H1 (cell line): ENCODE results near the gene TRIM27. TPM values are rescaled to one million over a fixed set of nuclear protein-coding genes. Genes with fewer than 3 reads are reported as not detected.

Experiments
- CTCF ChIA-PET: fragments of 300-600 bp; sonication (Branson Sonifier 250); formaldehyde crosslinking; loops from one replicate; lab custom pipeline; 2021; ENCODE audit not compliant: partially characterized antibody; lab: Charles Lee
- POLR2A ChIA-PET: fragments of 300-600 bp; sonication (Branson Sonifier 250); formaldehyde crosslinking; loops from one replicate; lab custom pipeline; 2021; ENCODE audit warnings: inconsistent platforms; ENCODE audit not compliant: partially characterized antibody; lab: Charles Lee
- DNase-seq, 2 experiments: peaks; one replicate each; pipeline versions ENCODE4 v3.0.0 to v3.0.0-alpha.2; 2010 to 2022; ENCODE audit warnings: low spot score in 2 of 2, low read depth in 1 of 2, mixed read lengths in 1 of 2
- FAIRE-seq: peaks from 2 replicates; lab custom pipeline; 2011; peaks lifted over from hg19 to GRCh38; lab: Jason Lieb, UNC
- H2AFZ ChIP-seq: 2 replicates; pipeline ENCODE4 v1.8.1; 2012; ENCODE audit warnings: low read length, inconsistent platforms
- H2AK5ac ChIP-seq: 2 replicates; pipeline ENCODE4 v1.6.1; 2013; ENCODE audit warnings: low read depth, low read length
- H2BK120ac ChIP-seq: replicated peaks from 2 replicates; pipeline ENCODE3; 2013; ENCODE audit warnings: low read depth, low read length, inconsistent platforms
- H2BK12ac ChIP-seq: 2 replicates; pipeline ENCODE4 v1.6.1; 2013; ENCODE audit warnings: low read depth, low read length
- H2BK15ac ChIP-seq: 2 replicates; pipeline ENCODE4 v1.6.1; 2013; ENCODE audit warnings: low read length
- H2BK20ac ChIP-seq: 2 replicates; pipeline ENCODE4 v1.6.1; 2013; ENCODE audit warnings: low read length
- H2BK5ac ChIP-seq: 2 replicates; pipeline ENCODE4 v1.6.1; 2013; ENCODE audit warnings: low read depth, low read length
- H3K14ac ChIP-seq: 2 replicates; pipeline ENCODE4 v1.6.1; 2013; ENCODE audit warnings: inconsistent platforms; ENCODE audit not compliant: insufficient read length
- H3K18ac ChIP-seq: 2 replicates; pipeline ENCODE4 v1.6.1; 2013; ENCODE audit warnings: low read length; ENCODE audit errors: extremely low read depth
- H3K23ac ChIP-seq: 2 replicates; pipeline ENCODE4 v1.6.1; 2013; ENCODE audit warnings: inconsistent platforms; ENCODE audit not compliant: insufficient read length
- H3K23me2 ChIP-seq: 2 replicates; pipeline ENCODE4 v1.6.1; 2013; ENCODE audit warnings: low read depth, low read length
- H3K27ac ChIP-seq: 2 replicates; pipeline ENCODE4 v1.6.1; 2011; ENCODE audit warnings: low read depth, low read length, inconsistent platforms
- H3K27me3 ChIP-seq, 4 experiments: replicated peaks in 1 of 4; 1 replicate in 1 of 4; 2 replicates in 3 of 4; pipeline versions ENCODE4 v1.6.1 to v1.8.1; 2011 to 2013; ENCODE audit warnings: low read length in 3 of 4, mild to moderate bottlenecking in 3 of 4, inconsistent platforms in 2 of 4, mixed read lengths in 2 of 4, moderate library complexity in 1 of 4; ENCODE audit not compliant: control insufficient read depth in 3 of 4, insufficient read depth in 3 of 4; ENCODE audit errors: extremely low read depth in 1 of 4
- H3K36me3 ChIP-seq, 4 experiments: 2 replicates each; pipeline versions ENCODE4 v1.6.1 to v1.8.1; 2011 to 2013; ENCODE audit warnings: mild to moderate bottlenecking in 4 of 4, low read length in 3 of 4, moderate library complexity in 2 of 4, control low read depth in 1 of 4, inconsistent platforms in 1 of 4; ENCODE audit not compliant: insufficient read depth in 4 of 4, control insufficient read depth in 2 of 4
- H3K4ac ChIP-seq: replicated peaks from 2 replicates; pipeline ENCODE3; 2013; ENCODE audit warnings: low read length, low read depth, mixed read lengths, inconsistent platforms; ENCODE audit not compliant: insufficient read length
- H3K4me1 ChIP-seq, 4 experiments: replicated peaks in 1 of 4; 1 replicate in 1 of 4; 2 replicates in 3 of 4; pipeline versions ENCODE4 v1.6.1 to v1.8.1; 2011 to 2013; ENCODE audit warnings: low read length in 3 of 4, inconsistent platforms in 2 of 4, mixed read lengths in 1 of 4; ENCODE audit not compliant: insufficient read depth in 4 of 4, control insufficient read depth in 3 of 4
- H3K4me2 ChIP-seq, 2 experiments: 2 replicates each; pipeline versions ENCODE4 v1.6.1 to v1.8.1; 2011 to 2013; ENCODE audit warnings: low read depth in 2 of 2, low read length in 2 of 2, control low read depth in 1 of 2, inconsistent platforms in 1 of 2, mild to moderate bottlenecking in 1 of 2; ENCODE audit not compliant: insufficient read depth in 1 of 2
- H3K4me3 ChIP-seq, 4 experiments: fragments of 200-600, 300-600 bp in 1 of 4; sonication (generic), shearing (Covaris generic), sonication (Bioruptor Twin) in 1 of 4; 2 replicates each; pipeline versions ENCODE4 v1.5.1 to v1.8.1; 2011 to 2016; ENCODE audit warnings: low read length in 4 of 4, low read depth in 3 of 4, control low read depth in 2 of 4, inconsistent platforms in 2 of 4, mild to moderate bottlenecking in 2 of 4, mixed read lengths in 1 of 4, moderate library complexity in 1 of 4; ENCODE audit not compliant: insufficient read depth in 2 of 4; ENCODE audit errors: extremely low read depth in 1 of 4
- H3K56ac ChIP-seq: replicated peaks from 2 replicates; pipeline ENCODE3; 2013; ENCODE audit warnings: low read depth, mild to moderate bottlenecking, mixed read lengths, low read length, inconsistent platforms; ENCODE audit not compliant: insufficient read length
- H3K79me1 ChIP-seq: 2 replicates; pipeline ENCODE4 v1.6.1; 2013; ENCODE audit warnings: low read depth, low read length, control low read depth
- H3K79me2 ChIP-seq, 2 experiments: 2 replicates each; pipeline versions ENCODE4 v1.6.1 to v1.8.1; 2012 to 2013; ENCODE audit warnings: low read length in 2 of 2, mild to moderate bottlenecking in 2 of 2, inconsistent platforms in 1 of 2; ENCODE audit not compliant: insufficient read depth in 2 of 2, control insufficient read depth in 1 of 2
- H3K9ac ChIP-seq, 4 experiments: replicated peaks in 1 of 4; 1 replicate in 1 of 4; 2 replicates in 3 of 4; pipeline versions ENCODE4 v1.6.1 to v1.8.1; 2011 to 2013; ENCODE audit warnings: low read depth in 3 of 4, low read length in 3 of 4, control low read depth in 2 of 4, mild to moderate bottlenecking in 2 of 4, moderate library complexity in 2 of 4, inconsistent platforms in 1 of 4; ENCODE audit errors: extremely low read depth in 1 of 4
- H3K9me3 ChIP-seq, 2 experiments: 2 replicates each; pipeline versions ENCODE4 v1.6.1 to v1.8.1; 2012 to 2013; ENCODE audit warnings: mild to moderate bottlenecking in 2 of 2, moderate library complexity in 2 of 2, control low read depth in 1 of 2, inconsistent platforms in 1 of 2, low read depth in 1 of 2, low read length in 1 of 2, mixed read lengths in 1 of 2; ENCODE audit not compliant: insufficient read depth in 2 of 2
- H4K20me1 ChIP-seq, 2 experiments: replicated peaks in 1 of 2; 2 replicates each; pipeline versions ENCODE3 to v1.8.1; 2011 to 2013; ENCODE audit warnings: inconsistent platforms in 2 of 2, low read length in 2 of 2, mild to moderate bottlenecking in 1 of 2; ENCODE audit not compliant: insufficient read depth in 2 of 2, control insufficient read depth in 1 of 2
- H4K5ac ChIP-seq: 2 replicates; pipeline ENCODE4 v1.6.1; 2013; ENCODE audit warnings: low read length, low read depth, mixed read lengths, inconsistent platforms; ENCODE audit not compliant: insufficient read length
- H4K8ac ChIP-seq: 2 replicates; pipeline ENCODE4 v1.8.0; 2013; ENCODE audit warnings: mild to moderate bottlenecking, moderate library complexity, low read length, inconsistent platforms; ENCODE audit not compliant: insufficient read depth; ENCODE audit errors: extremely low read depth
- H4K91ac ChIP-seq: replicated peaks from 2 replicates; pipeline ENCODE3; 2013; ENCODE audit warnings: low read length, mixed read lengths, inconsistent platforms; ENCODE audit not compliant: insufficient read length
- ASH2L ChIP-seq: fragments of 200-600, 300-600 bp; sonication (generic); IDR thresholded peaks from one replicate; pipeline ENCODE4 v1.7.1; 2017; ENCODE audit warnings: low read length
- ATF2 ChIP-seq: IDR thresholded peaks from 2 replicates; pipeline ENCODE4 v1.6.1; 2012; ENCODE audit warnings: low read length, inconsistent platforms
- ATF3 ChIP-seq: IDR thresholded peaks from 2 replicates; pipeline ENCODE4 v1.6.1; 2011; ENCODE audit warnings: low read depth, mild to moderate bottlenecking, low read length; ENCODE audit not compliant: insufficient read depth
- CREB1 ChIP-seq: IDR thresholded peaks from 2 replicates; pipeline ENCODE4 v1.6.1; 2012; ENCODE audit warnings: inconsistent platforms
- NRF1 ChIP-seq: IDR thresholded peaks from 2 replicates; pipeline ENCODE4 v1.6.1; 2011; ENCODE audit warnings: mild to moderate bottlenecking, low read depth, low read length, improper control_type of control experiment
- RBBP5 ChIP-seq: IDR thresholded peaks from 2 replicates; pipeline ENCODE4 v1.7.1; 2012; ENCODE audit warnings: low read depth, mild to moderate bottlenecking, inconsistent platforms, low read length, moderate library complexity, borderline replicate concordance
- RFX5 ChIP-seq: IDR thresholded peaks from 2 replicates; pipeline ENCODE4 v1.6.1; 2011; ENCODE audit warnings: low read depth, low read length, improper control_type of control experiment, borderline replicate concordance
- SAP30 ChIP-seq: fragments of 300-600 bp; sonication (generic); IDR thresholded peaks from 2 replicates; pipeline ENCODE4 v1.7.1; 2012; ENCODE audit warnings: low read length, moderate library complexity, mild to moderate bottlenecking, inconsistent platforms; ENCODE audit not compliant: insufficient read depth, insufficient replicate concordance
- SIX5 ChIP-seq: IDR thresholded peaks from 2 replicates; pipeline ENCODE4 v1.6.1; 2011; ENCODE audit warnings: mild to moderate bottlenecking, low read depth, low read length
- TBP ChIP-seq: IDR thresholded peaks from 2 replicates; pipeline ENCODE4 v1.6.1; 2011; ENCODE audit warnings: low read depth, low read length, improper control_type of control experiment
- USF2 ChIP-seq: IDR thresholded peaks from 2 replicates; pipeline ENCODE4 v1.6.1; 2011; ENCODE audit warnings: low read length, improper control_type of control experiment
- WGBS, 2 experiments: shearing (Covaris generic) in 1 of 2; methylation state at CpG; one replicate each; pipeline versions ENCODE4 v1.1.6 to v1.1.7; 2013 to 2015; ENCODE audit warnings: low lambda C conversion rate in 2 of 2, mixed read lengths in 2 of 2, inconsistent platforms in 1 of 2, low coverage in 1 of 2, missing lambda C conversion rate in 1 of 2; ENCODE audit not compliant: insufficient replicate concordance in 2 of 2, insufficient coverage in 1 of 2, insufficient read length in 1 of 2; ENCODE audit errors: extremely low coverage in 1 of 2, missing lambda C conversion rate in 1 of 2; 5-methylcytosine and 5-hydroxymethylcytosine counted together
- polyA plus RNA-seq, 7 experiments: library from polyadenylated mRNA; depleted of rRNA in 3 of 7; stranded (reverse) in 5 of 7; unstranded in 2 of 7; fragments of >200 nt in 5 of 7; fragments of 200-250 nt in 2 of 7; gene quantifications; 1 replicate in 5 of 7; 2 replicates in 1 of 7; 4 replicates in 1 of 7; pipeline versions ENCODE4 v1.2.1 to v1.2.3, GENCODE V29; 2011 to 2013; ENCODE audit warnings: missing spikeins in 2 of 7, mixed read lengths in 2 of 7
- total RNA-seq: library from RNA; stranded (reverse); fragmentation: NEBNext Ultra II Directional; extraction: Animal tissue kit (Norgen Biotek cat#: 25700); gene quantifications from 2 replicates; pipeline ENCODE4 v1.2.1, GENCODE V29; 2021

The TRIM27 gene
- total and polyA plus RNA-seq, 2 of the 8 experiments (the other 6 are each of a cell fraction or from before 2014, with no cell fraction given) = 76.4 to 85.9 TPM

GRCh38 chr6:28968476-28968875 is 44.7 kb upstream of the TRIM27 start:
- Histone ChIP-seq H2BK120ac (no peak overlapping the region), H3K9ac (no peak overlapping the region), H3K4me1 (no peaks in the 10 kb centered on the region), H3K18ac (no peak overlapping the region), H2BK12ac (no peak overlapping the region), H2BK20ac (no peak overlapping the region), H3K9me3 (peaks cover 0 to 4% of the 10 kb centered on the region in 2 experiments; a peak in 1 of 4 replicates), H3K4ac (no peak overlapping the region), H3K79me2 (no peaks in the 10 kb centered on the region), H3K27me3 (no peaks in the 10 kb centered on the region), H3K79me1 (no peaks in the 10 kb centered on the region), H2BK15ac (no peak overlapping the region), H3K23me2 (no peaks in the 10 kb centered on the region), H3K14ac (no peak overlapping the region), H2BK5ac (no peak overlapping the region), H2AFZ (no peak overlapping the region), H3K4me3 (no peak overlapping the region), H3K36me3 (no peaks in the 10 kb centered on the region), H4K20me1 (no peaks in the 10 kb centered on the region), H3K23ac (no peak overlapping the region), H3K27ac (no peak overlapping the region), H2AK5ac (no peak overlapping the region), H4K5ac (no peak overlapping the region), H4K91ac (no peak overlapping the region), H3K56ac (no peak overlapping the region), H4K8ac (no peak overlapping the region), H3K4me2 (no peak overlapping the region)
- ChIA-PET CTCF (interaction anchor here (1.1 to 1.9 kb wide), 3 partner anchors 10 to 131 kb away, joined by 3 to 8 read pairs (median 6); no protein-coding TSS in a partner anchor), POLR2A (no interaction called here)
- WGBS, 2 experiments = 85% methylated on average over 4 of the region's 4 CpGs; no CpG with 5 or more reads in 1 of the 2 experiments
- FAIRE-seq = no peak
- no peak for DNase-seq
- no peak for TF ChIP-seq ASH2L
- TF ChIP-seq TBP = no peak
- no peak for TF ChIP-seq ATF2
- no peak for TF ChIP-seq SAP30
- TF ChIP-seq ATF3 = no peak
- no peak for TF ChIP-seq RBBP5
- no peak for TF ChIP-seq USF2
- no peak for TF ChIP-seq CREB1
- TF ChIP-seq RFX5 = no peak
- TF ChIP-seq NRF1 = no peak
- no peak for TF ChIP-seq SIX5
